HG03442 (cell line): ENCODE data around the gene CACNA1B.

Experiments
- ATAC-seq: cut with Tn5 transposase; IDR thresholded peaks from one replicate; pipeline ENCODE4 v1.9.1; 2021; ENCODE audit warnings: mild to moderate bottlenecking, moderate library complexity; ENCODE audit not compliant: unreplicated experiment

CACNA1B gene

DNA sequence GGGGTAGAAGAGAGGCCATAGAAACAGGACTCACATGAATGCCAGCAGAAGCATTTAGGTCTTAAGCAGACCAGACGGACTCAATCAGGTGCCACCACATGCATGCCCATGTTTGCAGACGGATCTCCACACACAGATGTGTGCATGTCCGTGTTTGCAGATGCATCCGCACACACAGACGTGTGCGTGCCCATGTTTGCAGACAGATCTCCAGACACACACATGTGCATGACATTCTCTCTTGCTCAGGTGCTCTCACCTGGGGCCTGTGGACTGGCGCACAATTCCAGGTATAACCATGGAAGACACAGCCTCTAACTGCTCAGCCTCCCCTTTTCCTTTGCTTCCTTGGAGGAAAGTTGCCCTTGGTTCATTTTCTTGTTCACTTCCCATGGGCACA is 148.3 kb downstream of the CACNA1B start:
- ATAC-seq = no peak

DNA sequence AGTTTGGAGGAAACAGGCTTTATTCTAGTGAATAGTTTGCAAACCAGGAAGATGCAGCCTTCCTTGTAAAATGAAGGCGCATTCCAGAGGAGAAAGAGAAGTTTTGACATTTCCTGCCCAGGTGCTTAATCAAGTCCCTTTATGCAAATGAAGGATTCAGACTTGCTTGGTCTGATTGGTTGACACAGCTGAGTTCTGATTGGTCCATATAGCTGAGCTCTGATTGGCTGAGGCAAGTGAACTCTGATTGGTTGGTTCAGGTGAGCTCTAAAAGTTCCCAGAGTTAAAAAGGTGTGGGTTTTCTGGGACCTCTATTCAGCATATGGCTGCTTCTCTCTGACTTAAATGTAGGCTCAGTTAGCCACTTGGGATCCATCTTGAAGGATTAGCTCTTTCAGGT is 151.0 kb downstream of the CACNA1B start:
- ATAC-seq = no peak

GRCh38 chr9:138031186-138031585 is 153.6 kb downstream of the CACNA1B start:
- ATAC-seq = no peak

- no peak for ATAC-seq
Observed at GRCh38 chr9:138033950-138034349, 156.4 kb downstream of the CACNA1B start.

GRCh38 chr9:138037140-138037539 is 159.6 kb downstream of the CACNA1B start:
- no peak for ATAC-seq

GRCh38 chr9:138038244-138038671 is 160.7 kb downstream of the CACNA1B start:
- no peak for ATAC-seq

DNA sequence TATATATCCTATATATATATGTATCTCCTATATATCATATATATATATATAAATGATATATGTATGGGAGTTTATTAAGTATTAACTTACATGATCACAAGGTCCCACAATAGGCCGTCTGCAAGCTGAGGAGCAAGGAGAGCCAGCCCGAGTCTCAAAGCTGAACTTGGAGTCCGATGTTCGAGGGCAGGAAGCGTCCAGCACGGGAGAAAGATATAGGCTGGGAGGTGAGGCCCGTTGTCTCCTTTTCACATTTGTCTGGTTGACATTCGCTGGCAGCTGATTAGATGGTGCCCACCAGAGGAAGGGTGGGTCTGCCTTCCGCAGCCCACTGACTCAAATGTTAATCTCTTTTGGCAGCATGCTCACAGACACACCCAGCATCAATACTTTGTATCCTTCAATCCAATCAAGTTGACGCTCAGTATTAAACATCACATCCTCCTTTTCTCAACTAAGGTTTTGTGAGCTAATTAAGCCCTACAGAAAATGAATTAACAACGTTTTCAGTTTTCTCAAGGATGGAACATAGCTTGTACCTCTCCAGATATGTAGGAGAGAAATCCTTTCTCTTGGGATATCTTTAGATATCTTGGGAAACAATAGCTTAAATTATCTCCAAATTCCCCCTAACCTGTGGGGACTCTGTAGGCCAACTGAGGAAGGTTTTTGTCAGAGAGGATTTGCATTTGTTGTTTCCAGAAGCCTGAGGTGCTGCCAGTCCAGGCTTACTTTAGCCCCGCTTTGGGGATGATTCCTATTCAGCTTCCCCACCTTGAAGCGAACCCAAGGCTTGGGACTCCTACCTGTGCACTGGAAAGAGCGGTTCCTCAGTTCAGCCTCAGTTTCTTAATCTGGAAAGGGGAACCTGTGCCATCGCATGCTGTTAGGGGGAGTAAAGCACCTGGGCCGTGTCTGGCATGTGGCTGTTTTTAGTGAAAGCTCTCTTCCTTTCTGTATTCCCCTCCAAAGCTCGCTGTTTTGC is 163.2 kb downstream of the CACNA1B start:
- ATAC-seq = no peak

DNA sequence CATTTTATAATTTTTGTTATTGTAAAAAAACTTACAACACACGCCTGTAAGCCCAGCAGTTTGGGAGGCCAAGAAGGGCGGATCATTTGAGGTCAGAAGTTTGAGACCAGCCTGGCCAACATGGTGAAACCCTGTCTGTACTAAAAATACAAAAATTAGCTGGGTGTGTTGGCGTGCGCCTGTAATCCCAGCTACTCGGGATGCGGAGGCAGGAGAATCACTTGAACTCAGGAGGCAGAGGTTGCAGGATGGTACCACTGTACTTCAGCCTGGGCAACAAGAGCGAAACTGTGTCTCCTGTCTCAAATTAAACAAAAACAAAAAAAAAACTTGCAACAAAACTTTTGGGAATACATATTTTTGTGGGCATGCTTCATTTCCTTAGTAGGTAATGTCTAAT is 164.6 kb downstream of the CACNA1B start:
- ATAC-seq = no peak

- ATAC-seq = no peak
Observed at GRCh38 chr9:138042640-138043039, 165.1 kb downstream of the CACNA1B start.

- ATAC-seq = no peak
Observed at GRCh38 chr9:138043061-138043410, 165.5 kb downstream of the CACNA1B start.

DNA sequence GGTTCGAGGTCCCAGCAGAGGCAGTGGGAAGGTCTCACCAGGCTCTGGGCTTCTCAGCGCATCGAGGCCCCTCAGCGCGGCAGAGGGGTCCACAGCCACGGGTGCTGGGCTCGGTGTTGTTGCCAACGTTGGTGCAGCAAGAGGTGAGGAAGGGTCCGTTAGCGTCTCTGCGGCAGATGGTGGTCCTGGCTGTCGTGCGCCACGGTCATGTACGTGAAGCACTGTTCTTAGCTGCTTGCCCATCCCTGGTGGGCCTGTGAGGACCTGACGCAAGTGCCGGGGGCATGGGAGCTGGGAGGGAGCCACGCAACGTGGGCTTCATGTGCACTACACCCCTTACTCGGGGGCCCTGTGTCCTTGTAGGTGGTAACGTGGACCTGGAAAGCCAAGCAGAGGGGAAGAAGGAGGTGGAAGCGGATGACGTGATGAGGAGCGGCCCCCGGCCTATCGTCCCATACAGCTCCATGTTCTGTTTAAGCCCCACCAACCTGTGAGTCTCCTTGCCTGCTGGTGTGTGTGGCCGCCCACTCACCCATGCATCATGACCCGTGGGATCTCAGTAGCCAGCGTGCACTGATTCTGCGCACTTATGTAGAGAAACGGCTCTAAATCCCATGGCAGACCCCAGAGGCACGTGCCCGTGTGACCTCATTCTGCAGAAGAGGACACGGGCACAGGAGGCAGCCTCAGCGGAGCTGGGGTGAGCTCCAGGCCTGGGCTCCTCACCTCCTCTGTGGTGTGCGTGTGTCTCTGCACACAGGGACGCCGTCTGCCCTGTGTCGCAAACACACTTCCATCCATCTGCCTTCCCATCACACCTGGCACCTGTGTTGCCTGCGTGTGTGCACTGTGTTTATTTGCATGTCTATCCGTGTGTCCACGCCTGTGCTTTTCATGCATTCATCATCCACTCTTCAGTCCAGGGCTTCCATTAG is 166.1 kb downstream of the CACNA1B start:
- no peak for ATAC-seq

DNA sequence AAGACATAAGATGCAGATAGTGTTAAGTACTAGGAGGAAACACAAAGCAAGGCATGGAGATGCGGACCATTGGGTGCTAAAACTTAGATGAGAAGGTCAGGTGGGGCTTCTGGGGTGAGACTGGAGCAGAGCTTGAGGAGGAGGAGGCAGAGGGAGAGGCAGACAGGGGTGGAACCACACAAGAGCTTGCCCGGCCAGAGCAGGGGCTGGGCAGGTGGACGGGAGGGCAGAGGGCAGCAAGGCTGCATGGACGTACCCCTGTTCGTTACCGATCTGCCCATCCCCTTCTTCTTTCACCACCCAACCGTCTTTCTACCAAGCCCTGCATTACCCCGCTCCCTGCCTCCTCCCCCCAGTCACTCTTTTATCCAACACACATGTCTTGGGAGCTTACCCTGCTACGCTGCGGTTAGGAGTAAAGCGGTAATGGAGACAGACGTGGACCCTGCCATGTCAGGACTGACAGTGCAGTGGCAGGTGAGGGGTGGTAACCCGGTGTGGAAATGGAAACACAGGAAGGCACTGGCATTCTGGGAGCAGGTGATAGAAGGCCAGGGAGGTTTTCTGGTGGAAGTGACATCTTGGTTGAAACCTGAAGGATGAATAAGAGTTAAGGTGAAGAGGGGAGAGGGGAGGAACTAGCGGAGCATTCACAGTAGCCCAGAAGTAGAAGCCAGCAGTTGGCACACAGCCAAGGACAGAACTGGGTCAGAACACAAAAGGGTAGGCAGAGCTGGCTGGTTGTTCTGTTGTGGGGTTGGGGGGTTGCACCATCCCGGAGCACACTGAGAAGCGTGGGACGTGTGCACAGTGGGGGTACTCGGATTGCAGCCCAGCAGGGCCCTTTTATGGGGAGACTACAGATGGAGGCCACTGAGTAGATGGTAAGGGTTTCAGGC is 167.2 kb downstream of the CACNA1B start:
- ATAC-seq = no peak

- ATAC-seq = no peak
Observed at GRCh38 chr9:138045541-138046490, 168.2 kb downstream of the CACNA1B start.

GRCh38 chr9:138046641-138047301 is 169.2 kb downstream of the CACNA1B start:
- no peak for ATAC-seq

- ATAC-seq = no peak
Observed at GRCh38 chr9:138047469-138048040, 170.0 kb downstream of the CACNA1B start.

DNA sequence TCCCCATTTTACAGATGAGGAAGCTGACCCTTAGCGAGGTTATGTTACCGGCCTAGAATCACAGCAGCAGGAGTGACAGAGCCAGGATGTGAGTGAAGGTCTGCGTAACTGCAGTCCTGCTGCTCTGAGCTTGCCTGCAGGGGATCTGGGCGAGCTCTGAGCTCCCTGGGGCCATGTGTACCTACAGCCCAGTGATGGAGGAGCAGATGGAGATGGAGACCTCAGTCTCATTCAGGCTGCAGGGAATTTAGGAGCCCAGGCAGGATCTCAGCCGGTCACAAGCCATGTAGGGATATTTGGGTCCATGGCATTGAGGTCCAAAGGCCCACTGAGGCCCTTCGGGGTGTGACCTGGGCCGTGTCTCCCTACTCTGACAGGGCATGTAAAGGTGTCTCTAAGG is 170.6 kb downstream of the CACNA1B start:
- ATAC-seq = no peak

DNA sequence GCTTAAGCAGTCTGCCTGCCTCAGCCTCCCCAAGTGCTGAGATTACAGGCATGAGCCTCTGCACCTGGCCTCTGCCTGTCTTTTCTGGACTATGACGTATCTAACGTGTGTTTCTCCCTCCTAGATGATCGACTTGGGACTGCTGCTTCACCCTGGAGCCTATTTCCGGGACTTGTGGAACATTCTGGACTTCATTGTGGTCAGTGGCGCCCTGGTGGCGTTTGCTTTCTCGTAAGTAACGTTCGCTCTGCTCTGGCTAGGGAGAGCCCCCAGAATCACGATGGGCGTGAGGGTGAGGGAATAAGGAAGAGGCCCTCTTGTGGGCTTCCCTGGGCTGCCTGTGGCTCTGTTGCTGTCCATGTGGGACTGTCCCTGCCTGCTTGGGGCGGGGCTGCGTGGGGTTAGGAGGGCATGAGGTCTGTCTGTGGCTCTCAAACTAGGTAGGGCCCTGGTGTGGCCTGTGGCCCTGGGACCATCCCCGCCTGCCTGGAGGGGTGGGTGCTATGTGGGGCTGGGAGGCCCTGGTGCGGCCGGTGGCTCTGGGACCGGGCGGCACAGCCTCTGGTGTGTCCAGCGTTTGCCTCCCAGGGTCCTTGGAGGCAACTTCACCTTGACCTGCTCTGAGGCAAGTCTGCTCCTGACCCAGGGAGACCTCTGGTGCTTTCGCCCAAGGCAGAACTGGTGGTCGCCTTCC is 171.7 kb downstream of the CACNA1B start:
- no peak for ATAC-seq
